ENCODE measurements around the gene RRP1. TPM values are rescaled to one million over a fixed set of nuclear protein-coding genes. Genes with fewer than 3 reads are reported as not detected.
A peak's percentile ranks its signal among the peaks of the same experiment; 100 is the strongest.

The RRP1 gene
- total RNA-seq, 1 donor from 2014 or later: 34.5 TPM

DNA sequence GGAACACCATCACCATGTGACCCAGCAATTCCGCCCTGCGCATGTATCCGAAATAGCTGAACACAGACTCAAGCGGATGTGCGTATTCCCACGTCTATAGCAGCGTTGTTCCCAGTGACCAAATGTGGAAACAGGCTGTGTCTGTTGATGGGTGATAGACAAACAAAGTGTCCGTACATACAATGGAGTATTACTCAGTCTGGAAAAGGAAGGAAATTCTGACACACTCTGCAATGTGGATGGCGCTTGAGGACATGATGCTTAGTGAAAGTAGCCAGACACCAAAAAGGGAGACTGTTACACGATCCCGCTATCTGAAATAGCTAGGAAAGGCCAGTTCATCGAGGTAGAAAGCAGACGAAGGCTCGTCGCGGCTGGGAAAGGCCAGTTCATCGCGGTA is 44.7 kb upstream of the RRP1 start:
- Histone ChIP-seq H3K36me3 (ENCODE audit: control insufficient read depth, insufficient read depth, low read length) (peaks cover 36% of the 10 kb centered on the region), H3K27me3 (ENCODE audit: control insufficient read depth, insufficient read depth, low read length) (no peaks in the 10 kb centered on the region), H3K4me3 (ENCODE audit: low read depth, low read length) (no peak overlapping the region)
- DNase-seq (ENCODE audit: low read depth) (no peak), FAIRE-seq (no peak)
- TF ChIP-seq, protein P1, sequence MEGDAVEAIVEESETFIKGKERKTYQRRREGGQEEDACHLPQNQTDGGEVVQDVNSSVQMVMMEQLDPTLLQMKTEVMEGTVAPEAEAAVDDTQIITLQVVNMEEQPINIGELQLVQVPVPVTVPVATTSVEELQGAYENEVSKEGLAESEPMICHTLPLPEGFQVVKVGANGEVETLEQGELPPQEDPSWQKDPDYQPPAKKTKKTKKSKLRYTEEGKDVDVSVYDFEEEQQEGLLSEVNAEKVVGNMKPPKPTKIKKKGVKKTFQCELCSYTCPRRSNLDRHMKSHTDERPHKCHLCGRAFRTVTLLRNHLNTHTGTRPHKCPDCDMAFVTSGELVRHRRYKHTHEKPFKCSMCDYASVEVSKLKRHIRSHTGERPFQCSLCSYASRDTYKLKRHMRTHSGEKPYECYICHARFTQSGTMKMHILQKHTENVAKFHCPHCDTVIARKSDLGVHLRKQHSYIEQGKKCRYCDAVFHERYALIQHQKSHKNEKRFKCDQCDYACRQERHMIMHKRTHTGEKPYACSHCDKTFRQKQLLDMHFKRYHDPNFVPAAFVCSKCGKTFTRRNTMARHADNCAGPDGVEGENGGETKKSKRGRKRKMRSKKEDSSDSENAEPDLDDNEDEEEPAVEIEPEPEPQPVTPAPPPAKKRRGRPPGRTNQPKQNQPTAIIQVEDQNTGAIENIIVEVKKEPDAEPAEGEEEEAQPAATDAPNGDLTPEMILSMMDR (IDR thresholded peaks at IDR 0.05; ENCODE audit: insufficient read depth, low read length, severe bottlenecking): no peak

DNA sequence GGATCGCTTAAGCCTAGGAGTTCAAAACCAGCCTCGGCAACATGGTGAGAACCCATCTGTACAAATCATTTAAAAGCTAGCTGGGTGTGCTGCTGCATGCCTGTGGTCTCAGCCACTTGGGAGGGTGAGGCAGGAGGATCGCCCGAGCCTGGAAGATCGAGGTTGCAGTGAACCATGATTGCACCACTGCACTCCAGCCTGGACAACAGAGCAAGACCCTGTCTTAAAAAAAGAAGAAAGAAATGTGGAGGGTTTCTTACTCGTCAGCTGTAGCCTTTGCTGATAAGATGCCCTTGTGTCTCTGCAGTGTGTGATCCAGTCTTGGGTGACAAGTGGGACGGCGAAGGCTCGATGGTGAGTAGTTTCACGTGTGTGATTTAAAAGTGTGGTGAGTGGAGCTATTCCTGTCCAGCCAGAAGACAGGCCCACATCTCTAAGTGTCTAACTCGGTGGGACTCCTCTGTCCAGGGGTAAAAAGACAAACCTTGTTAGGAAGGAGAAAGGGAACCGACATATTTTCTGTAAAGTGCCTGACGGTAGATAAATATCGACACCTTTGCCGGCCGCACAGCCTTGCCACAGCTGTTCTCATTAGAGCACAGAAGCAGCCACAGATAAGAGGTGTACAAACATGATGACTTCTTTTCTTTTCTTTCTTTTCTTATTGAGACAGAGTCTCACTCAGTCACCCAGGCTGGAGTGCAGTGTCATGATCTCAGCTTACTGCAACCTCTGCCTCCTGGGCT is 43.4 kb upstream of the RRP1 start:
- FAIRE-seq (no peak), DNase-seq (ENCODE audit: low read depth) (no peak)
- Histone ChIP-seq H3K4me3 (ENCODE audit: low read depth, low read length) (no peak overlapping the region), H3K36me3 (ENCODE audit: control insufficient read depth, insufficient read depth, low read length) (peaks cover 40% of the 10 kb centered on the region), H3K27me3 (ENCODE audit: control insufficient read depth, insufficient read depth, low read length) (no peaks in the 10 kb centered on the region)
- TF ChIP-seq, protein P1 (IDR thresholded peaks at IDR 0.05; ENCODE audit: insufficient read depth, low read length, severe bottlenecking): no peak

DNA sequence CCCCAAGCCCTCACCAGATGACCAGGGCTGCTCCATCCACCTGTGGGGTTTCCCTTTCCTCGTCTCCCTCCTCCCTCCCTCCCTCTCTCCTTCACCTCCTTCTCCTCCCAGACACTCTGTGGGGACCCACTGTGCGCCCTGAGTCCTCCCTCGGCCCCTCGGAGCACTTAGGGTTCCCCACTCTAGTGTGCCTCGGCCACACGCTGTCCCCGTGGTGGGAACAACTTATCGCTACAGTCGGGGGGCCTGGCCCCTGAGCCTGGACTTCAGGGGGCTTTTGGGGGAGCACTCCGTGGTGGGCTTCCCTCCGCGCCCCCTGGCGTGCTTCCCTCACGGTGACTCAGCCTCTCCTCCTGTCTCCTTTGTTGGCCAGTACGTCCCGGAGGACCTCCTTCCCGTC is 40.8 kb upstream of the RRP1 start:
- no peak for FAIRE-seq
- H3K27me3 ChIP-seq (ENCODE audit: control insufficient read depth, insufficient read depth, low read length): no peaks in the 10 kb centered on the region
- TF ChIP-seq, protein P1 (IDR thresholded peaks at IDR 0.05; ENCODE audit: insufficient read depth, low read length, severe bottlenecking): no peak
- DNase-seq (ENCODE audit: low read depth): no peak
- peaks cover 51% of the 10 kb centered on the region for H3K36me3 ChIP-seq (ENCODE audit: control insufficient read depth, insufficient read depth, low read length)
- no peak overlapping the region for H3K4me3 ChIP-seq (ENCODE audit: low read depth, low read length)

DNA sequence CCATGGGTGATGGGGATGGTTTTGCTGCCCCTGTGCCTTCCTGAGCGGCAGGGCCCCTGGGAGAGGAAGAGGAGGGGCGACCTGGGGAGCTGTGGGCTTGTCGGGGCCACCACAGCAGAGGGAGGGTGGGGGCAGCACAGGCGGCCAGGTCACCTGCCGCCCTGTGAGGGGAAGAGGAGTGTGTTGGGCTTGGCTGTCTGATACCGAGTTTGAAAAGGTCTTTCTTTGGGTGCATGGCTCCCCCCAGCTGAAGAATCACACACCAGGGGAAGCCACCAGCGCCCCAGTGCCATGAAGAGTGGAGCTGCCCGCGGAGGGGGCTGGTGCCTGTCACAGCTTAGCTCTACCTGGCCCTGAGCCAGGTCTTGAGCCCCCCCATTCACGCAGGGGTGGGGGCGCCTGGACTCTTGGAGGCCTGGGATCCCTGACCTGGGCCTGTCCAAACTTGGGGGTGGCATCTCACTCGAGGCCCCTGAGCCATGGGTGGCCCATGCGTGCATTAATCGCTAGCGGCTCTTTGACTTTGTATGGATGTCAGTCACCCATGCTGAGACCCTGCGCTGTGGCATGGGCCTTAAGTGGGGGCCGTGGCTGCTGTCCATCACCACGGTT is 39.6 kb upstream of the RRP1 start:
- no peak for DNase-seq (ENCODE audit: low read depth)
- H3K4me3 ChIP-seq (ENCODE audit: low read depth, low read length): no peak overlapping the region
- TF ChIP-seq, protein P1 (IDR thresholded peaks at IDR 0.05; ENCODE audit: insufficient read depth, low read length, severe bottlenecking): no peak
- FAIRE-seq: no peak
- H3K36me3 ChIP-seq (ENCODE audit: control insufficient read depth, insufficient read depth, low read length): peaks cover 52% of the 10 kb centered on the region
- no peaks in the 10 kb centered on the region for H3K27me3 ChIP-seq (ENCODE audit: control insufficient read depth, insufficient read depth, low read length)

DNA sequence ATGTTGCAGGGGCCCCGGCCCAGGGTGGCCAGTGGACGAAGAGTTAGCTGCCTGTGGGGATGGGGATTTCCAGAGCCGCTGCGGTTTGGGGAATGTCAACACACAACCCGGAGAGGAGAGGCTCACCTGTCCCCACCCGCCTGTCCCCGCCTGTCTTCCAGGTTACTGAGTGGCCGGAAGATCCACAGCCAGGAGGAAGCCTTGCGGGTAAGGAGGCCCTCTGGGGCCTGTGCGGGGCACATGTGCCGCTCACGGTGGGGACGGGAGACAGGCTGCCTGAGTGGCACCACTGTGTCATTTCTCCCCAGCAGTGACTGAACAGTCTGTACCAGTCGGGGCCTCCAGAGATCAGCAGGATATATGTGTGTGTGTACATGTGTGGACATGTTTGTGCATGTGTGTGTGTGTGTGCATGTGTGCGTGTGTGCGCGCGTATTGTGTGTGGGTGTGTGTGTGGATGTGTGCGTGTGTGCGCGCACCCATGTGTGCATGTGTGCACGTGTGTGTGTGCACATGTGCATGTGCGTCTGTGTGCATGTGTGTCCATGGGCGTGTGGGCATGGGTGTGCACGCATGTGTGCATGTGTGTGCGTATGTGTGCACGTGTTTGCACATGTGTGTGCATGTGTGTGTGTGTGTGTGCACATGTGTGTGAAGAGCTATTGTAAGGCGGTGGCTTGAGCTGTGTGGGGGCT is 38.9 kb upstream of the RRP1 start:
- no peaks in the 10 kb centered on the region for H3K27me3 ChIP-seq (ENCODE audit: control insufficient read depth, insufficient read depth, low read length)
- TF ChIP-seq, protein P1 (IDR thresholded peaks at IDR 0.05; ENCODE audit: insufficient read depth, low read length, severe bottlenecking): no peak
- H3K36me3 ChIP-seq (ENCODE audit: control insufficient read depth, insufficient read depth, low read length): peaks cover 55% of the 10 kb centered on the region
- no peak for DNase-seq (ENCODE audit: low read depth)
- no peak overlapping the region for H3K4me3 ChIP-seq (ENCODE audit: low read depth, low read length)
- FAIRE-seq: peak; percentile 84

All from bronchial epithelial cell (primary cell).